ENCODE measurements around the gene LPO. TPM values are rescaled to one million over a fixed set of nuclear protein-coding genes. Genes with fewer than 3 reads are reported as not detected.

LPO gene
- not detected for total RNA-seq

GRCh38 chr17:58238147-58238634, at the start of gene LPO:
Gene LPO, plus strand, starts transcription at chr17:58238584. Its CDS starts 4,396 bp downstream, at chr17:58242980.
- no peak for DNase-seq (ENCODE audit: low spot score)
- Histone ChIP-seq H3K27me3 (replicated peaks; ENCODE audit: insufficient read depth) (no peaks in the 10 kb centered on the region), H3K27ac (no peak within 1 kb of the TSS), H3K4me1 (ENCODE audit: control insufficient read depth in 1 of 2, low read depth in 2 of 2) (no peaks in the 10 kb centered on the region), H3K36me3 (no peaks in the 10 kb centered on the region), H3K4me3 (no peak within 1 kb of the TSS), H3K9me3 (no peaks in the 10 kb centered on the region)
- ATAC-seq (ENCODE audit: insufficient number of reproducible peaks, low FRiP score, low read depth): no peak
- TF ChIP-seq CTCF (IDR thresholded peaks at IDR 0.05): no peak

- no peak for TF ChIP-seq CTCF (IDR thresholded peaks at IDR 0.05)
- ATAC-seq (ENCODE audit: insufficient number of reproducible peaks, low FRiP score, low read depth) (no peak), DNase-seq (ENCODE audit: low spot score) (no peak)
- Histone ChIP-seq H3K27me3 (replicated peaks; ENCODE audit: insufficient read depth) (no peaks in the 10 kb centered on the region), H3K9me3 (no peaks in the 10 kb centered on the region), H3K27ac (no peak overlapping the region), H3K4me1 (ENCODE audit: control insufficient read depth in 1 of 2, low read depth in 2 of 2) (no peaks in the 10 kb centered on the region), H3K36me3 (no peaks in the 10 kb centered on the region), H3K4me3 (no peak overlapping the region)
Observed at GRCh38 chr17:58189436-58190146, 48.8 kb upstream of the LPO start.

GRCh38 chr17:58191241-58191896, 47.0 kb upstream of the LPO start:
- Histone ChIP-seq H3K4me3 (no peak overlapping the region), H3K36me3 (no peaks in the 10 kb centered on the region), H3K27me3 (replicated peaks; ENCODE audit: insufficient read depth) (no peaks in the 10 kb centered on the region), H3K9me3 (no peaks in the 10 kb centered on the region), H3K27ac (no peak overlapping the region), H3K4me1 (ENCODE audit: control insufficient read depth in 1 of 2, low read depth in 2 of 2) (no peaks in the 10 kb centered on the region)
- TF ChIP-seq CTCF (IDR thresholded peaks at IDR 0.05): no peak
- DNase-seq (ENCODE audit: low spot score): no peak
- no peak for ATAC-seq (ENCODE audit: insufficient number of reproducible peaks, low FRiP score, low read depth)

DNA sequence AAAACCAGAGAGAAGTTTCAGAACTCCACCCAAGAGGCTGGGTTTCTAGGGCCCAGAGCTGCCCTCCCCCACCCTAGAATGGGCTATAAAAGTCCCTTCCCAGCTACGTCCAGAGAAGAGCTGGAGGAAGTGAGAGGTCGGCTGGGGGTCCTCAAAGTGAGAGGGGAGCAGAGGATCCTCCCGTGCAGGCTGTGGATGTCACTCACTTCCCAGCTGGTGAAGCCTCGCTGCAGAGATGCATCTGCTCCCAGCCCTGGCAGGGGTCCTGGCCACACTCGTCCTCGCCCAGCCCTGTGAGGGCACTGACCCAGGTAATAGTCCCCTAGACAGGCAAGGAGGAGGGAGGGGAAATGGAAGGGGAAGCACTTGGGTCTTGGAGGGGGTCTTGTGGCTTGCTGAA, 45.8 kb upstream of the LPO start, which contains the start of gene EPX:
Gene EPX (plus strand): TSS at position 115 of the 400 bp plus-strand sequence. CDS start 121 bp downstream, at position 236.
- no peak for ATAC-seq (ENCODE audit: insufficient number of reproducible peaks, low FRiP score, low read depth)
- DNase-seq (ENCODE audit: low spot score): no peak
- no peaks in the 10 kb centered on the region for H3K36me3 ChIP-seq
- no peaks in the 10 kb centered on the region for H3K4me1 ChIP-seq (ENCODE audit: control insufficient read depth in 1 of 2, low read depth in 2 of 2)
- no peaks in the 10 kb centered on the region for H3K9me3 ChIP-seq
- no peak for TF ChIP-seq CTCF (IDR thresholded peaks at IDR 0.05)
- no peak within 1 kb of the TSS for H3K4me3 ChIP-seq
- H3K27ac ChIP-seq: no peak within 1 kb of the TSS
- H3K27me3 ChIP-seq (replicated peaks; ENCODE audit: insufficient read depth): no peaks in the 10 kb centered on the region

DNA sequence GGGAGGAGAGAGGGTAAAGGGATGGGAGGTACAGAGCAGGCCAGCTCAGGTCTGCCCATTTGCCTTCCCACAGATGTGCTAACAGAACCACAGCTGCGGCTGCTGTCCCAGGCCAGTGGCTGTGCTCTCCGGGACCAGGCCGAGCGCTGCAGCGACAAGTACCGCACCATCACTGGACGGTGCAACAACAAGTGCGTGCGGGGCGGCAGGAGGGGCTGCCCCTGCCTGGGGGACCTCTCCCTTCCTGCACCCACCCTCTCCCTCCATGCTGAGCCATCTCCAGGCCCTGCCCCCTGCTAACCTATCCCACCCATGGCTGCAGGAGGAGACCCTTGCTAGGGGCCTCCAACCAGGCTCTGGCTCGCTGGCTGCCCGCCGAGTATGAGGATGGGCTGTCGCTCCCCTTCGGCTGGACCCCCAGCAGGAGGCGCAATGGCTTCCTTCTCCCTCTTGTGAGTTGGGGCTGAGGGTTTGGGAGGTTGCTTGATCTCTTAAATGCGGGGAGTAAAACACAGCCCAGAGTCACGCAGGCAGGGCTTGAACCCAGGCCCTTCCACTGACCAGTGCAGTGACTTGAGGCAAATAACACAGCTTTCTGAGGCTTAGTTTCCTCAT, 44.6 kb upstream of the LPO start:
- no peak for DNase-seq (ENCODE audit: low spot score)
- no peak for TF ChIP-seq CTCF (IDR thresholded peaks at IDR 0.05)
- H3K36me3 ChIP-seq: no peaks in the 10 kb centered on the region
- no peak overlapping the region for H3K4me3 ChIP-seq
- no peaks in the 10 kb centered on the region for H3K27me3 ChIP-seq (replicated peaks; ENCODE audit: insufficient read depth)
- H3K27ac ChIP-seq: no peak overlapping the region
- no peaks in the 10 kb centered on the region for H3K9me3 ChIP-seq
- H3K4me1 ChIP-seq (ENCODE audit: control insufficient read depth in 1 of 2, low read depth in 2 of 2): no peaks in the 10 kb centered on the region
- ATAC-seq (ENCODE audit: insufficient number of reproducible peaks, low FRiP score, low read depth): no peak
